RWPE1 (cell line): ENCODE results near the gene AADACL3.
"Not testable (repeated sequence)": the region's sequence is repeated elsewhere in the genome, so short reads cannot be mapped to it uniquely, and the experiment has no call there.

Source experiments
- CTCF ChIA-PET: fragments of 350-600 bp; sonication (Branson Sonifier 250); formaldehyde crosslinking; extraction: SDS; loops from one replicate; lab custom pipeline; 2021; lab: Yijun Ruan, JAX
- POLR2A ChIA-PET: fragments of 400-600 bp; formaldehyde crosslinking; extraction: SDS; loops from one replicate; lab custom pipeline; 2020; ENCODE audit warnings: antibody characterized with exemption; ENCODE audit not compliant: low non-redundant PET; lab: Yijun Ruan, JAX
- DNase-seq: peaks from one replicate; pipeline ENCODE4 v3.0.0; 2012; ENCODE audit warnings: low spot score
- H3K27ac ChIP-seq: fragments of 450-650 bp; 2 replicates; pipeline ENCODE4 v1.5.1; 2017
- CTCF ChIP-seq: fragments of 450-650 bp; conservative IDR thresholded peaks from 2 replicates; pipeline ENCODE4 v1.5.1; 2017; ENCODE audit warnings: low read depth, mild to moderate bottlenecking

The AADACL3 gene

GRCh38 chr1:12712076-12712475 is 3.8 kb upstream of the AADACL3 start:
- ChIA-PET CTCF (no interaction called here), POLR2A (no interaction called here)
- no peak for TF ChIP-seq CTCF
- no peak for DNase-seq
- H3K27ac ChIP-seq = no peak overlapping the region

- POLR2A ChIA-PET = no interaction called here
Observed at GRCh38 chr1:12712929-12713328, 3.0 kb upstream of the AADACL3 start.

GRCh38 chr1:12713651-12714050 is 2.3 kb upstream of the AADACL3 start:
- DNase-seq, H3K27ac ChIP-seq, CTCF ChIA-PET, POLR2A ChIA-PET: not testable (repeated sequence)

More at GRCh38 chr1:12712929-12713328, 3.0 kb upstream of the AADACL3 start:
- TF ChIP-seq CTCF = no peak
- CTCF ChIA-PET = no interaction called here
- H3K27ac ChIP-seq = no peak overlapping the region
- no peak for DNase-seq

- CTCF ChIA-PET = no interaction called here
- POLR2A ChIA-PET = no interaction called here
- TF ChIP-seq CTCF = no peak
- H3K27ac ChIP-seq = no peak overlapping the region
- no peak for DNase-seq
Observed at GRCh38 chr1:12714710-12715475, 1.0 kb upstream of the AADACL3 start.

GRCh38 chr1:12717301-12717838 is 1.5 kb downstream of the AADACL3 start:
- no peak for DNase-seq
- H3K27ac ChIP-seq = no peak overlapping the region
- POLR2A ChIA-PET = no interaction called here
- CTCF ChIA-PET = no interaction called here
- no peak for TF ChIP-seq CTCF

- no peak overlapping the region for H3K27ac ChIP-seq
- CTCF ChIA-PET = no interaction called here
- POLR2A ChIA-PET = no interaction called here
- no peak for DNase-seq
- no peak for TF ChIP-seq CTCF
Observed at GRCh38 chr1:12722626-12723025, 6.7 kb downstream of the AADACL3 start.

GRCh38 chr1:12728391-12728790 is 12.5 kb downstream of the AADACL3 start:
- POLR2A ChIA-PET = no interaction called here

More at GRCh38 chr1:12728391-12728790, 12.5 kb downstream of the AADACL3 start:
- no peak for TF ChIP-seq CTCF
- CTCF ChIA-PET = no interaction called here
- H3K27ac ChIP-seq = no peak overlapping the region
- DNase-seq = no peak
